ENCODE measurements around the gene PTPRM. TPM values are rescaled to one million over a fixed set of nuclear protein-coding genes. Genes with fewer than 3 reads are reported as not detected.

PTPRM gene
- total and polyA plus RNA-seq, 3 donors from 2014 or later = 76.4 to 101 (median 94.6) TPM

- intact Hi-C loops (cut with DNase I; ENCODE audit: low total_unique reads) = no loop called here
- H3K27ac ChIP-seq = no peak overlapping the region
- 88 to 97% methylated on average over 1 of the region's 1 CpG for WGBS, 2 donors
Measured at GRCh38 chr18:7586379-7586778, 19.3 kb downstream of the PTPRM start.

DNA sequence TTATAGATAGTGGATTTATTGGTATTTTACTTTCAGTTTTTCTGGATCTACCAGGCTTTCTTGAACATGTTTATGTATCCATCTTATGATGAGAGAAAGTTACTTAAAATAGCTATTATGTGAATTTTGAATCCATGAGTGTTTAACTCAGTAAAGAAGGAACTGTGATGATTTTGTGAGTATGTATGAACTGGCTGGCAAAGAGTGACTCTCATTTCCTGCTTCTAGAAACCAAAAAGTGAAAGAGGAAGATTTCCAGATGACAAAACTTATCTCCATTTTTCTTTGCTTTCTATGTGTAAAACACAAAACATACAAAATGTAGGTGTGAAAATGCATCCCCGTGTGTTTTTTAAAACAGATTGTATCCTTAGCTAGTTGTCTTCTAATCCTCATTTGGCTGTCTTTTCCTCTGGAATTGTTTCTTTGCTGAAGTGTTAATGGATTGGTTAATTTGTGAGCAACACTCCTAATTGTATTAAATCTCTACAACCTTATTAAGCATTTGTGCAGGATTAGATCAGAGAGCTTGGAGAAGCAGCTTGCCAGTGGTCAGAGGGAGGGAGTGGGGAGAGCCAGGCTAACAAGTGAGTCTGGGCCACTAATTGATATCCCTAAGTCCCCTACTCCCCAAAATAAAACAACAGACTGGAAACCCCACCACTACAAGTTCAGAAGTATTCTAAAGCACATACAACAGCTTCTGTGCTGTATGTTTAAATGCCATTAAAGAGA lies 23.9 kb downstream of the PTPRM start:
- Histone ChIP-seq H3K9me3 (no peaks in the 10 kb centered on the region), H3K4me3 (no peak overlapping the region), H3K27me3 (no peaks in the 10 kb centered on the region), H3K4me1 (no peaks in the 10 kb centered on the region), H3K27ac (no peak overlapping the region), H3K36me3 (ENCODE audit: low read depth, missing control alignments) (no peaks in the 10 kb centered on the region)
- DNase-seq = no peak
- WGBS, 2 donors = 66 to 67% methylated on average over 1 of the region's 1 CpG
- intact Hi-C loops (cut with DNase I; ENCODE audit: low total_unique reads) = no loop called here
- TF ChIP-seq CTCF (IDR thresholded peaks at IDR 0.05) = no peak

More at GRCh38 chr18:7586379-7586778, 19.3 kb downstream of the PTPRM start:
- TF ChIP-seq CTCF (IDR thresholded peaks at IDR 0.05) = no peak
- TF ChIP-seq POLR2A (IDR thresholded peaks at IDR 0.05) = no peak
- Histone ChIP-seq H3K9me3 (no peaks in the 10 kb centered on the region), H3K4me3 (no peak overlapping the region), H3K27me3 (no peaks in the 10 kb centered on the region), H3K36me3 (ENCODE audit: low read depth, missing control alignments) (no peaks in the 10 kb centered on the region), H3K4me1 (no peaks in the 10 kb centered on the region)
- no peak for DNase-seq

- H3K27me3 ChIP-seq = no peaks in the 10 kb centered on the region
- no peak overlapping the region for H3K27ac ChIP-seq
- H3K4me3 ChIP-seq = no peak overlapping the region
- DNase-seq = no peak
- no peaks in the 10 kb centered on the region for H3K9me3 ChIP-seq
- TF ChIP-seq CTCF (IDR thresholded peaks at IDR 0.05) = no peak
- TF ChIP-seq POLR2A (IDR thresholded peaks at IDR 0.05) = no peak
- WGBS, 2 donors = 75 to 92% methylated on average over 4 of the region's 4 CpGs
- no peaks in the 10 kb centered on the region for H3K36me3 ChIP-seq (ENCODE audit: low read depth, missing control alignments)
- no peaks in the 10 kb centered on the region for H3K4me1 ChIP-seq
- intact Hi-C loops (cut with DNase I; ENCODE audit: low total_unique reads) = no loop called here
Measured at GRCh38 chr18:7592305-7593071, 25.4 kb downstream of the PTPRM start.

- intact Hi-C loops (cut with DNase I; ENCODE audit: low total_unique reads) = no loop called here
- WGBS, 2 donors = 69% methylated on average over 5 of the region's 5 CpGs
- no peak for TF ChIP-seq CTCF (IDR thresholded peaks at IDR 0.05)
- H3K36me3 ChIP-seq (ENCODE audit: low read depth, missing control alignments) = no peaks in the 10 kb centered on the region
- H3K27ac ChIP-seq = no peak overlapping the region
- H3K4me3 ChIP-seq = no peak overlapping the region
- H3K9me3 ChIP-seq = no peaks in the 10 kb centered on the region
- DNase-seq = no peak
- H3K27me3 ChIP-seq = no peaks in the 10 kb centered on the region
- H3K4me1 ChIP-seq = no peaks in the 10 kb centered on the region
Measured at GRCh38 chr18:7593218-7593819, 26.2 kb downstream of the PTPRM start.
